WTC11 (cell line): Measurements from ENCODE around the gene KRTAP20-3.

Experiments
- CTCF ChIP-seq: fragments of 200-600 bp; IDR thresholded peaks from 2 replicates; pipeline ENCODE4 v1.8.0; 2022; ENCODE audit warnings: antibody characterized with exemption
- ZBTB21 ChIP-seq: sonication (generic); formaldehyde crosslinking; IDR thresholded peaks from 2 replicates; pipeline ENCODE4 v1.8.1; 2023; ENCODE audit warnings: mild to moderate bottlenecking, missing genetic modification reagents, borderline replicate concordance

GRCh38 chr21:30625449-30626165 lies 17.1 kb upstream of the KRTAP20-3 start:
- TF ChIP-seq ZBTB21 (CRISPR knock-in tag) (no peak), CTCF (no peak)
